HEK293 (cell line): ENCODE data around the gene FMN1.

Source experiments
- AEBP2 ChIP-seq: fragments of 450-650 bp; formaldehyde crosslinking; IDR thresholded peaks from 2 replicates; pipeline ENCODE4 v1.5.1; 2016; ENCODE audit warnings: missing biosample characterization, missing genetic modification characterization, borderline replicate concordance
- CTCF ChIP-seq: fragments of 450-650 bp; formaldehyde crosslinking; IDR thresholded peaks from 2 replicates; pipeline ENCODE4 v1.5.1; 2016; ENCODE audit warnings: missing biosample characterization, missing genetic modification characterization
- SCRT1 ChIP-seq: fragments of 450-650 bp; formaldehyde crosslinking; IDR thresholded peaks from 2 replicates; pipeline ENCODE4 v1.5.1; 2016; ENCODE audit warnings: missing biosample characterization, missing genetic modification characterization, borderline replicate concordance

GRCh38 chr15:32977506-32977905 is 217.0 kb downstream of the FMN1 start:
- TF ChIP-seq CTCF (tag by site-specific recombination), result no peak
- no peak for TF ChIP-seq SCRT1 (tag by site-specific recombination)
- no peak for TF ChIP-seq AEBP2
